Gastroesophageal sphincter (tissue), 4 donors: ENCODE measurements around the gene CMIP. TPM values are rescaled to one million over a fixed set of nuclear protein-coding genes. Genes with fewer than 3 reads are reported as not detected.
"Not testable (repeated sequence)": the region's sequence is repeated elsewhere in the genome, so short reads cannot be mapped to it uniquely, and the experiment has no call there.

ENCODE experiments used
- ATAC-seq: fragments of 150-250 bp; one replicate; pipeline ENCODE4 v1.9.1; 2016; ENCODE audit warnings: mild to moderate bottlenecking, moderate library complexity
- H3K27ac ChIP-seq, 4 donors: fragments of 200-600 bp; sonication (generic) in 3 of 4; 1 replicate in 3 of 4; 2 replicates in 1 of 4; pipeline ENCODE4 v1.5.1; 2016 to 2019
- H3K27me3 ChIP-seq: fragments of 200-600 bp; sonication (generic); one replicate; pipeline ENCODE4 v1.5.1; 2019
- H3K36me3 ChIP-seq, 2 donors: fragments of 200-600 bp; sonication (generic); one replicate each; pipeline ENCODE4 v1.5.1; 2019; ENCODE audit warnings: control low read depth in 1 of 2
- H3K4me1 ChIP-seq, 3 donors: fragments of 200-600 bp; sonication (generic); 1 replicate in 2 of 3; 2 replicates in 1 of 3; pipeline ENCODE4 v1.5.1; 2016 to 2019; ENCODE audit warnings: control low read depth in 2 of 3
- H3K4me3 ChIP-seq, 2 donors: fragments of 200-600 bp; sonication (generic); one replicate each; pipeline ENCODE4 v1.5.1; 2019; ENCODE audit warnings: mild to moderate bottlenecking in 1 of 2, moderate library complexity in 1 of 2
- H3K9me3 ChIP-seq, 3 donors: fragments of 200-600 bp; sonication (generic); one replicate each; pipeline ENCODE4 v1.5.1; 2017 to 2019; ENCODE audit warnings: control low read depth in 2 of 3
- EP300 ChIP-seq: sonication (generic); formaldehyde crosslinking; IDR thresholded peaks from one replicate; pipeline ENCODE4 v1.6.1; 2017; ENCODE audit warnings: antibody characterized with exemption, mild to moderate bottlenecking
- POLR2A ChIP-seq, 2 donors: fragments of 450-650 bp; IDR thresholded peaks; one replicate each; pipeline ENCODE4 v1.6.1; 2017; ENCODE audit warnings: antibody characterized with exemption in 2 of 2, mild to moderate bottlenecking in 2 of 2, moderate library complexity in 1 of 2
- POLR2AphosphoS5 ChIP-seq: sonication (generic); formaldehyde crosslinking; IDR thresholded peaks from one replicate; pipeline ENCODE4 v1.6.1; 2017; ENCODE audit warnings: antibody characterized with exemption
- WGBS, 2 donors: methylation state at CpG; one replicate each; pipeline ENCODE4 v1.1.5; 2018; ENCODE audit warnings: low coverage in 1 of 2; 5-methylcytosine and 5-hydroxymethylcytosine counted together
- total RNA-seq, 4 donors: library from RNA; depleted of rRNA; stranded (reverse); fragments of >200 nt; gene quantifications; one replicate each; pipeline ENCODE4 v1.1.0, GENCODE V29; 2016
- TF ChIP-seq, protein P1 (sequence below), 4 experiments: fragments of 200-600 bp in 2 of 4; fragments of 450-650 bp in 2 of 4; sonication (generic) in 1 of 4; IDR thresholded peaks; one replicate each; pipeline ENCODE4 v1.5.1; 2017 to 2019; ENCODE audit warnings: antibody characterized with exemption in 4 of 4, mild to moderate bottlenecking in 2 of 4, moderate library complexity in 2 of 4

Gene CMIP
- total RNA-seq, 4 donors from 2014 or later, result 13.4 to 24.0 (median 19.2) TPM

DNA sequence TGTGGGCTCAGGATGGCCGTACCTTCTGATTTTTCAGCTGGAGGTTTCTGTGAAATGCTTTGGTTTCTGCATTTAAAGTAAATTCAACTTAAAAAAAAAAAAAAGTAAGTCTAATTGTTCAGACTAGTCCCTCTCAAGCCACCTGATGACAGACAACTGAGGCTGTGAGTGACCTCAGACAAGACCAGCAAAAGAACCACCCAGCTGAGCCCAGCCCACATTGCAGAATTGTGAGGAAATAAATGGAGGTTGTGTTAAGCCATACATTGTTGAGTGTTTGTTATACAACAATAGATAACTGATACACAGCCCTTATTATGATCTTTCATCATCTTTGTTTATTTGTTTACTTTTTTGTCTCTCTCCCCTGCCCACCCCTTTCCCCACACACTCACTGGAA lies 44.7 kb upstream of the CMIP start:
- Histone ChIP-seq H3K27me3 (no peaks in the 10 kb centered on the region), H3K27ac (no peak overlapping the region), H3K36me3 (no peaks in the 10 kb centered on the region), H3K9me3 (peaks cover 0 to 11% (median 2%) of the 10 kb centered on the region in 3 donors), H3K4me3 (no peak overlapping the region), H3K4me1 (peaks cover 0 to 20% (median 0%) of the 10 kb centered on the region in 3 donors)
- WGBS, 2 donors, result 80 to 100% methylated on average over 1 of the region's 1 CpG
- no peak for ATAC-seq
- no peak for TF ChIP-seq POLR2A (IDR thresholded peaks at IDR 0.05)
- TF ChIP-seq, protein P1, sequence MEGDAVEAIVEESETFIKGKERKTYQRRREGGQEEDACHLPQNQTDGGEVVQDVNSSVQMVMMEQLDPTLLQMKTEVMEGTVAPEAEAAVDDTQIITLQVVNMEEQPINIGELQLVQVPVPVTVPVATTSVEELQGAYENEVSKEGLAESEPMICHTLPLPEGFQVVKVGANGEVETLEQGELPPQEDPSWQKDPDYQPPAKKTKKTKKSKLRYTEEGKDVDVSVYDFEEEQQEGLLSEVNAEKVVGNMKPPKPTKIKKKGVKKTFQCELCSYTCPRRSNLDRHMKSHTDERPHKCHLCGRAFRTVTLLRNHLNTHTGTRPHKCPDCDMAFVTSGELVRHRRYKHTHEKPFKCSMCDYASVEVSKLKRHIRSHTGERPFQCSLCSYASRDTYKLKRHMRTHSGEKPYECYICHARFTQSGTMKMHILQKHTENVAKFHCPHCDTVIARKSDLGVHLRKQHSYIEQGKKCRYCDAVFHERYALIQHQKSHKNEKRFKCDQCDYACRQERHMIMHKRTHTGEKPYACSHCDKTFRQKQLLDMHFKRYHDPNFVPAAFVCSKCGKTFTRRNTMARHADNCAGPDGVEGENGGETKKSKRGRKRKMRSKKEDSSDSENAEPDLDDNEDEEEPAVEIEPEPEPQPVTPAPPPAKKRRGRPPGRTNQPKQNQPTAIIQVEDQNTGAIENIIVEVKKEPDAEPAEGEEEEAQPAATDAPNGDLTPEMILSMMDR (IDR thresholded peaks at IDR 0.05), result no peak
- no peak for TF ChIP-seq EP300
- TF ChIP-seq POLR2AphosphoS5, result no peak

DNA sequence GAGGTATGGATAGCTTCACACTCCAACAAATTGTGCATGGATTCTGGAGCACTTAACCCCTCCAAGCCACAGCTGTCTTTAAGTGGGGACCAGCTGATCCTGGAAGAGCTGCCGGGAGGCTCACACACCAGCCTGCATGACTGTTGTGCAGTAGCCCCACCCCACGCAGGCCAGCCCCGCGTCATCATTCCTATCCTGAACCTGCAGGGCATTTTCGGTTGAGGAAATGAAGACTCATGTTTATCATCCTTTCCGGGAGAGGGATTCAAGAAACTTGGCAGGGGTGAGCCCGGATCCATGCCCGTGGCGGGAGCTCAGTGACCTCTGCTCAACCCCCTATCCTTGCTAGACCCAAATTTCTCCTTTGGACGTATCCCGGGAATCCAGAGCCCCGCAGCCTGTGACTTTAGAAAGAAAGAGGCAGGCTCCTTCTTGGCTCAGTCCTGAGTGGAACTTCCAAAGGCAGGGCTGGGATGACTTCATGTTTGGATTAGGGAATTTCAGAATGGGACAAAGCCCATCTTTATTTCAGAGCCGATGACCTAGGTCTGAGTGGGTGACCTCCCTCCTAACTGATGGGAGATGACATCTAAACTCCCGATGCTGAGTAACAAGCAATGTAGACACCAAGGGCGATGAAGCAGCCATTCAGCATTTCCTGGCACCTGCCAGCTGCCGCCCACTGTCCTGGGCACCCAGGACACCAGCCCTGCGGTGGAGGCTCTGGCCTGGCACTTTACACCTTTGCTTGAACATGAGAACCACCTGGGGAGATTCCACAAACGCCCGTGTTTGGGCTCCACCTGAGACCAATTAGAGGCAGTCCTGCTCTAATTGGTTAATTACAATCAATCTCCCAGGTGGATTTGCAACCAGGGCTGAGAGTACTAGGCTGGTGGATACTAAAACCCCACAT lies 43.3 kb upstream of the CMIP start:
- TF ChIP-seq POLR2AphosphoS5, result peak; percentile 63
- TF ChIP-seq POLR2A (IDR thresholded peaks at IDR 0.05), result no peak
- peak; percentile 45 for ATAC-seq
- Histone ChIP-seq H3K27me3 (no peaks in the 10 kb centered on the region), H3K4me1 (peaks cover 0 to 20% (median 0%) of the 10 kb centered on the region in 3 donors), H3K36me3 (no peaks in the 10 kb centered on the region), H3K9me3 (peaks cover 0 to 11% (median 2%) of the 10 kb centered on the region in 3 donors), H3K4me3 (no peak overlapping the region), H3K27ac (peak overlapping the region in 3 of 4 donors; percentile 1 to 45 (median 15))
- 31 to 73% methylated on average over 3 to 5 of the region's 19 CpGs for WGBS, 2 donors

DNA sequence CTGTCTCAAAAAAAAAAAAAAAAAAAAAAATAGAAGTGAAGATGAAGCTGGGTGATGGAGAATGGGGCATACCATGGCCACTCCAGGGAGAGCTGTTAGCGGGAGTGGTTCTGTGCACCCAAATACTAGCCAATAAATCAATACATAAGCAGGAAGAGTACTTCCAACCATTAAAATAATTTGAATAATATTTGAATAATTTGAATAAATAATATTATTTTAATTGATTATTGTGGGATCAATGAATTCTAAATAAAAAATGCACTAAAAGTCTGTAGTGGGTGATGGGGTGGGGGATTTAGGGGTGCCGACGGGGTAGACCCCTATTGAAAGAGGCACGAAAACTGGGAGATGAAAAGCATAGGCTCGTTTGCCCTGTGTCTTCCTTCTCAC lies 41.4 kb upstream of the CMIP start:
- Histone ChIP-seq H3K4me3 (no peak overlapping the region), H3K27me3 (no peaks in the 10 kb centered on the region), H3K27ac (no peak overlapping the region), H3K36me3 (no peaks in the 10 kb centered on the region), H3K4me1 (peaks cover 0 to 20% (median 0%) of the 10 kb centered on the region in 3 donors), H3K9me3 (peaks cover 0 to 11% (median 2%) of the 10 kb centered on the region in 3 donors)
- 25 to 26% methylated on average over 5 of the region's 5 CpGs for WGBS, 2 donors
- TF ChIP-seq POLR2A (IDR thresholded peaks at IDR 0.05) (no peak), POLR2AphosphoS5 (no peak), EP300 (no peak)
- TF ChIP-seq, protein P1 (IDR thresholded peaks at IDR 0.05), result no peak
- no peak for ATAC-seq

DNA sequence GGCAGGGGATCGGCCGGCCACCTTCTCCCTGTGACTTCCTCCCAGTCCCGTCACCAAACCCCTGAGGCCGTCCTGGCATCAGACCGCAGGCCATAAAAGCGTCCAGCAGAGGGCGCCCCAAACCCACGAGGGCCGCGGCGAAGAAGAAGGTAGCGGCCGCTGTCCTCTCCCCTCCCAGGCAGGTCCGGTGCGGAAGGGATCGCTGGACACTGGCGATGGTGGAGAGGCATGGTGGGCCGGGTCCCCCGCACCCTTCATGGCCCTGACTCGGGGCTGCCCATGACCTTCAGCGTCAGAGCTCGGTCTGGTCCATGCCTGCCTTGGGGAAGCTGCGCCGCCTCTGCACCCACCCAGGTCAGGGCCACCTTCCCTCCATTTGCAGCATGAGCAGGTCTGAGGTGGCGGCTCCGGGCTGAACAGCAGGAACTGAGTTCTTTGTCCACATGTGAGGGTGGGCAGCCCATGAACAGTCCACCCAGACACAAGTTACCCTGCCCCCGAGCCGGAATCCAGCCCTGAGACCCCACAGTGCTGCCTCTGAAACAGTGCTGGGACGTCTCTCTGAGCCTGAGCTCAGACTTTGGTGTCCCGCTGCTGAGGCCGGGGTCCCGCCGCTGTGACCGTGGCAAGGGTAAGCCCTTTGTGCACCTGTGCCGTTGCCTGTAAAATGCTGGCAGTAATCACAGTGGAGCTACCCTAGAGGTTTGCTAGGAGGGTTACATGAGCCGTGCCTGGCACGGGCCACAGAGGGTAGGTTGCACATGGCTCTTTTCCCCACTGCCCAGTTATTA lies 40.8 kb upstream of the CMIP start:
- Histone ChIP-seq H3K4me3 (peak overlapping the region in 1 of 2 donors; percentile 24), H3K27ac (no peak overlapping the region)

DNA sequence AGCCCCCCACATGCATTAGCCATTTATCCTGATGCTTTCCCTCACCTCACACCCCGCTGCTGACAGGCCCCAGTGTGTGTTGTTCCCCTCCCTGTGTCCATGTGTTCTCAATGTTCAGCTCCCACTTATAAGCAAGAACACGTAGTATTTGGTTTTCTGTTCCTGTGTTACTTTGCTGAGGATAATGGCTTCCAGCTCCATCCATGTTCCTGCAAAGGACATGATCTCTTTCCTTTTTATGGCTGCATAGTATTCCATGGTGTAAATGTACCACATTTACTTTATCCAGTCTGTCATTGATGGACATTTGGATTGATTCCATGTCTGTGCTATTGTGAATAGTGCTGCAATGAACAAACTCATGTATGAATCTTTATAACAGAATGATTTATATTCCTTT lies 39.6 kb upstream of the CMIP start:
- not testable (repeated sequence) for H3K27me3 ChIP-seq, H3K9me3 ChIP-seq, ATAC-seq, H3K27ac ChIP-seq, H3K36me3 ChIP-seq, H3K4me3 ChIP-seq
- H3K4me1 ChIP-seq, result peaks cover 0 to 20% (median 0%) of the 10 kb centered on the region in 3 donors
- WGBS, 2 donors, result 95 to 100% methylated on average over 1 to 2 of the region's 2 CpGs

More for the DNA sequence above, 40.8 kb upstream of the CMIP start:
- Histone ChIP-seq H3K4me1 (peaks cover 0 to 20% (median 0%) of the 10 kb centered on the region in 3 donors), H3K36me3 (no peaks in the 10 kb centered on the region), H3K27me3 (no peaks in the 10 kb centered on the region), H3K9me3 (peaks cover 0 to 11% (median 2%) of the 10 kb centered on the region in 3 donors)
- peak; percentile 86 for ATAC-seq
- 4 to 62% methylated on average over 5 to 10 of the region's 37 CpGs for WGBS, 2 donors
- TF ChIP-seq, protein P1 (IDR thresholded peaks at IDR 0.05), result peak in 3 of 4 experiments; percentile 94 to 98 (median 95)
- TF ChIP-seq POLR2AphosphoS5, result no peak
